ENCODE data around the gene IP6K2.

DNA sequence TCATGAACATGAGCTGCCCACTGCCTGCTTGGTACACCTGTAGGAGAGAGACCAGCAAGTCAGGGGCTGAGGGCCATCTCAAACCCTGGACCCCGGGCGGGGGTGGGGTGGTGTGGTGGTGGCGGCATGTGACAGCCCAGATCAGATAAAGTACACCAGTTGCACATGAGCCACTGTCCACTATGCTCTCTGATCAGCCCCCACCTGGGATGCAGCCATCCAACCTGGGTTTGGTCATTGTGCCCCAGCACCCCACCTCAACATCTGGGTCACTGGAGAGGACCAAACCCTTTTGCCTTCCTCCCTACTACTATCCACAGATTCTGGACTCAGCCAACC lies 28.3 kb downstream of the IP6K2 start:
- no peak for TF ChIP-seq EGR1 (IDR thresholded peaks at IDR 0.05; ENCODE audit: borderline replicate concordance, low read depth, low read length)
- TF ChIP-seq, protein P1, sequence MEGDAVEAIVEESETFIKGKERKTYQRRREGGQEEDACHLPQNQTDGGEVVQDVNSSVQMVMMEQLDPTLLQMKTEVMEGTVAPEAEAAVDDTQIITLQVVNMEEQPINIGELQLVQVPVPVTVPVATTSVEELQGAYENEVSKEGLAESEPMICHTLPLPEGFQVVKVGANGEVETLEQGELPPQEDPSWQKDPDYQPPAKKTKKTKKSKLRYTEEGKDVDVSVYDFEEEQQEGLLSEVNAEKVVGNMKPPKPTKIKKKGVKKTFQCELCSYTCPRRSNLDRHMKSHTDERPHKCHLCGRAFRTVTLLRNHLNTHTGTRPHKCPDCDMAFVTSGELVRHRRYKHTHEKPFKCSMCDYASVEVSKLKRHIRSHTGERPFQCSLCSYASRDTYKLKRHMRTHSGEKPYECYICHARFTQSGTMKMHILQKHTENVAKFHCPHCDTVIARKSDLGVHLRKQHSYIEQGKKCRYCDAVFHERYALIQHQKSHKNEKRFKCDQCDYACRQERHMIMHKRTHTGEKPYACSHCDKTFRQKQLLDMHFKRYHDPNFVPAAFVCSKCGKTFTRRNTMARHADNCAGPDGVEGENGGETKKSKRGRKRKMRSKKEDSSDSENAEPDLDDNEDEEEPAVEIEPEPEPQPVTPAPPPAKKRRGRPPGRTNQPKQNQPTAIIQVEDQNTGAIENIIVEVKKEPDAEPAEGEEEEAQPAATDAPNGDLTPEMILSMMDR (IDR thresholded peaks at IDR 0.05; ENCODE audit: control extremely low read depth in 1 of 3, insufficient read depth in 1 of 3, low read depth in 1 of 3, low read length in 3 of 3): no peak
- no peak for TF ChIP-seq SRF (IDR thresholded peaks at IDR 0.05; ENCODE audit: low read depth, low read length)
- no peak for TF ChIP-seq CHD2 (IDR thresholded peaks at IDR 0.05; ENCODE audit: low read length)
- TF ChIP-seq CREB1 (IDR thresholded peaks at IDR 0.05): no peak
- TF ChIP-seq, protein P2, sequence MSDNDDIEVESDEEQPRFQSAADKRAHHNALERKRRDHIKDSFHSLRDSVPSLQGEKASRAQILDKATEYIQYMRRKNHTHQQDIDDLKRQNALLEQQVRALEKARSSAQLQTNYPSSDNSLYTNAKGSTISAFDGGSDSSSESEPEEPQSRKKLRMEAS (IDR thresholded peaks at IDR 0.05): no peak
- TF ChIP-seq POLR2A (IDR thresholded peaks at IDR 0.05; ENCODE audit: control extremely low read depth in 1 of 2, low read depth in 2 of 2, low read length in 2 of 2): no peak
- TF ChIP-seq CHD7 (IDR thresholded peaks at IDR 0.05; ENCODE audit: insufficient replicate concordance, low read length): no peak
- TF ChIP-seq, protein P3, sequence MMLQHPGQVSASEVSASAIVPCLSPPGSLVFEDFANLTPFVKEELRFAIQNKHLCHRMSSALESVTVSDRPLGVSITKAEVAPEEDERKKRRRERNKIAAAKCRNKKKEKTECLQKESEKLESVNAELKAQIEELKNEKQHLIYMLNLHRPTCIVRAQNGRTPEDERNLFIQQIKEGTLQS (IDR thresholded peaks at IDR 0.05; ENCODE audit: insufficient read depth, low read depth, low read length): no peak
- TF ChIP-seq TAF1 (IDR thresholded peaks at IDR 0.05; ENCODE audit: low read depth, low read length): no peak
- TF ChIP-seq, protein P4, sequence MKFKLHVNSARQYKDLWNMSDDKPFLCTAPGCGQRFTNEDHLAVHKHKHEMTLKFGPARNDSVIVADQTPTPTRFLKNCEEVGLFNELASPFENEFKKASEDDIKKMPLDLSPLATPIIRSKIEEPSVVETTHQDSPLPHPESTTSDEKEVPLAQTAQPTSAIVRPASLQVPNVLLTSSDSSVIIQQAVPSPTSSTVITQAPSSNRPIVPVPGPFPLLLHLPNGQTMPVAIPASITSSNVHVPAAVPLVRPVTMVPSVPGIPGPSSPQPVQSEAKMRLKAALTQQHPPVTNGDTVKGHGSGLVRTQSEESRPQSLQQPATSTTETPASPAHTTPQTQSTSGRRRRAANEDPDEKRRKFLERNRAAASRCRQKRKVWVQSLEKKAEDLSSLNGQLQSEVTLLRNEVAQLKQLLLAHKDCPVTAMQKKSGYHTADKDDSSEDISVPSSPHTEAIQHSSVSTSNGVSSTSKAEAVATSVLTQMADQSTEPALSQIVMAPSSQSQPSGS (IDR thresholded peaks at IDR 0.05; ENCODE audit: low read length): no peak
